GM12872 (cell line): ENCODE measurements around the gene SESN3.

ENCODE experiments used
- TF ChIP-seq, protein P1 (sequence below): IDR thresholded peaks from 3 replicates; pipeline ENCODE4 v1.5.1; 2011; ENCODE audit warnings: low read depth, mild to moderate bottlenecking, low read length, moderate library complexity; ENCODE audit not compliant: insufficient read depth

The SESN3 gene

DNA sequence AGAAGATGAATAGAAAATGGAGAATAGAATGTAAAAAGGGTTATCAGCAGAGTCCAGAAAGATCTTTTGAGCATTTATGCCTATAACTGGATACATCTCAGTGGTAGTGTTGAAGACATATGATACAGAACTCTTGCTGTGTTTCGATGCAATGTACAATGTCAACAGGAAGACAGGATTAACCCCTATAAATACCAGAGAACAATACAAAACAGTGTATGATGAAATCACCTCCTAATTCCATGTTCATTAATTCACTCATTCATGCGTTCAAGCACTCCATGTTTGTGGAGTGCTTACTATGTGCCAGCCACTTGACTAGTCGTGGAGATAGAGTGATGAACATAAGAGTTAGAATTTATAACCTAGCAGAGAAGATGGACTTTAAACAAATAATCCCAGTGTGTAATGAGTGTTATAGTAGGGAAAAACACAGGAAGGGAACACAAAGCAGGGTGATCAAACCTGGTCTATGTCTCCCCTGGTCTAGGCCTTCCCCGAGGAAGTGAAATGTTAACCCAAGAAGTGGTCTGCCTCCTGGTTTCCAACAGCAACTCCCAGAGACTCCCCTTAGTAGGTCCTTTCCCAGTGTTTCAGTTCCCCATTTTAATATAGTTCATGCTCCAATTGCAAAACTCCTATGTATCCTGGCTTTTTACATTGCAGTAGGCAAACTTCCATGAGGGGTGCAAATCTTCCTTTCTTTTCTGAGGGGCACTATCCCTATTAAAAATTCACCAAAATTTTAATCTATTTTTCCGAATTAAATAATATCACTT lies 9.1 kb upstream of the SESN3 start:
- TF ChIP-seq, protein P1, sequence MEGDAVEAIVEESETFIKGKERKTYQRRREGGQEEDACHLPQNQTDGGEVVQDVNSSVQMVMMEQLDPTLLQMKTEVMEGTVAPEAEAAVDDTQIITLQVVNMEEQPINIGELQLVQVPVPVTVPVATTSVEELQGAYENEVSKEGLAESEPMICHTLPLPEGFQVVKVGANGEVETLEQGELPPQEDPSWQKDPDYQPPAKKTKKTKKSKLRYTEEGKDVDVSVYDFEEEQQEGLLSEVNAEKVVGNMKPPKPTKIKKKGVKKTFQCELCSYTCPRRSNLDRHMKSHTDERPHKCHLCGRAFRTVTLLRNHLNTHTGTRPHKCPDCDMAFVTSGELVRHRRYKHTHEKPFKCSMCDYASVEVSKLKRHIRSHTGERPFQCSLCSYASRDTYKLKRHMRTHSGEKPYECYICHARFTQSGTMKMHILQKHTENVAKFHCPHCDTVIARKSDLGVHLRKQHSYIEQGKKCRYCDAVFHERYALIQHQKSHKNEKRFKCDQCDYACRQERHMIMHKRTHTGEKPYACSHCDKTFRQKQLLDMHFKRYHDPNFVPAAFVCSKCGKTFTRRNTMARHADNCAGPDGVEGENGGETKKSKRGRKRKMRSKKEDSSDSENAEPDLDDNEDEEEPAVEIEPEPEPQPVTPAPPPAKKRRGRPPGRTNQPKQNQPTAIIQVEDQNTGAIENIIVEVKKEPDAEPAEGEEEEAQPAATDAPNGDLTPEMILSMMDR = no peak

DNA sequence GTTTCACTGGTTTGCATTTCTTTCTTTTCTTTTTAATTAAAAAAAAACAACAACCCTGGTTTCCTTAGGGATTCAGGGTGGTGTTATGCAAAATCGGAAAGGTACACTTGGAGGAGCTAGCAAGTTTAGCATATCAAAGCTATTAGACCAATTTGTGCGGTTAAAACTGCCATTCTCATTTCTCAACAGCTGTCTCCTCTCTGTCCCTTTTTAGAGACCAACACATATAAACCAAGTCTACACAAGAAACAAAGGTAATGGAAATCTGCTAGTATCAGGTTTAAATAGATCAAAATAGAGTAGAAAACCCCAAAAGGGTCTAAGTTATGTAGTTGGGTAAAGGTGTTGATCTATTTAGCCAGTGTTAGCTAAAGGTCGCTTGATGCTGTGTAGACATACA lies 1.7 kb upstream of the SESN3 start:
- TF ChIP-seq, protein P1 = no peak

DNA sequence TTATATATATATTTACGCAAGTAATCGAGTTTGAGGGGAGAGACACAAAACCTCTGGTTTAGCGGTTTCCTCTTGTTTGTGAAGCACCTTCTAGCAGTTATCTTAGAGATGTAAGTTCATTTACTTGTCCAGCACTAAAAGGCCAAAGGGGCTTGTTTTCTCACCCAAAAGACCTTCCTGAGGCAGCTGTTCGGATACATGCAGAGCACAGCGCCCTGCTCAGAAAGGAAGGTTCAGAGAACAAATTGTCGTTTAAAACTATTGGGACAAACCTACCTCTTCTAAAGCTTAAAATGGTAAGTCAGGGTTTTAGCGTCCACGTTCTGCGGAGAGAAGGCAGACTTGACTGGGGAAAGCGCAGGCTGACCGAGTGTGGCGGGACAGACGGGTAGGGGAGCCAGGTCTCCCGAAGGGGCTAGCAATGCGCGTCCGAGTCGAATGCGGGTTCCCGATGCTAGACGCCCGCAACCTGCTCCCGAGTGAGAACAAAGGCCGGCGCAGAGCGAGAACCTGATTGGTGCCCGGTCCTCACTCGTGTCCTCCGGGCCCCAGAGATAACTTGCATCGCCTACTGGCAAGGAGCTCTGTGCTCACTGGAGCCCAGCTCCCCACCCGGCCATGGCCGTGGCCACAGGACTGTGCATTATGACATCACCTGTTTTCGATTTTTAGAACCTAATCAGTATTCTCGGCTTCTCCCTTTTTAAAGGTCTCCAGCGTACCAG lies 1.0 kb upstream of the SESN3 start:
- TF ChIP-seq, protein P1 = no peak

DNA sequence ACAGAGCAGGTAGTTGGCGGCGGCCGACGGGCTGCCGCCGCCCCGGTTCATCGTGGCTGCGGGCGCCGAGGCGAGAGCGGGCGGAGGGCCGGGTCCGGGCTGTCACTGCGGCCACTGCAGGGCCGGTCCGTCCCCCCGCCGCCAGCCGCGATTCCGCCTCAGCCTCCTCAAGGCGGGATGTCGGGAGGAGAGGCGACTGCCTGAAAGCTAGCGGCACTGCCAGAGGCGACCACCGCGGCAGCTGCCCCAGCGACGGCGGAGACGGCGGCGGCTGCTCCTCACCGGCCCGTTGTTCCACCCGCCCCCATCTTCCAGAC lies 234 bp downstream of the SESN3 start:
- TF ChIP-seq, protein P1 = no peak

DNA sequence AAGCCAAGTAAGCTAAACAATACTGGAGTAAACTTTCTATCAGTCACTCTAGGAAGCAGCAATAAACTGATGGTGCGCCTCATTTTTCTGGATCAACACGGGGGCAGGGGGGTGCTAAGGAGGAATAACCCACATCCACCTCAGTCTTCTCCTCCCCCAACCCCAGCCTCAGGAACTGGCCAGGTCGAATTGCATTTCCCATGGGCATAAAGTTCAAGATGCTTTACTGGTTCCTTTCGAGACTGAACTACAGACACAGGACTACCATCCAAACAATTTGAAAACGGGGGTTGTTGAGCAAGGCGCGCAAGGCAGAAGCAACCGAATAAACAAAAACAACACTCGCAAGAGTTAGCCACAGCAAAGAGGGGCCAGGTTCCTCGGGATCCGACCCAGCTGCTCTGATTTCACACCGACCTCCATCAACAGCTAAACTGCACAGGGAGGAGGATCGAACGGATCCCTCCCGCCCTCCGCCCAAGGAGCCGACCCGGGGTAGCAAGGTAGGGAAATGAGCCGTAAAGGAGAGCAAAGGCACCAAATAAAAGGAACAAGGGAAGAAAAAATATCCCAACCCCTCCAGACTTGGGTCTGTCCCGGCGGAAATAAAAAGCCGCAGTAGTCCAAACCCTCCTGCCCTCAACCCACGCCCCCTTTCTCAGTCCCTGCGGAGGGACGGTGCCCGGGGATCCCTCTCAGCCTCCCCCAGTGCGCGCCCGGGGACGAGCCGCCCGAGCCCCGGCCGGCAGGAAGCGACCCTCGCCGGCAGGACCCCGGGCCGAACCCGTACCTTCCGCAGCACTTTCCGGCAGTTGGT lies 801 bp downstream of the SESN3 start:
- TF ChIP-seq, protein P1 = no peak

DNA sequence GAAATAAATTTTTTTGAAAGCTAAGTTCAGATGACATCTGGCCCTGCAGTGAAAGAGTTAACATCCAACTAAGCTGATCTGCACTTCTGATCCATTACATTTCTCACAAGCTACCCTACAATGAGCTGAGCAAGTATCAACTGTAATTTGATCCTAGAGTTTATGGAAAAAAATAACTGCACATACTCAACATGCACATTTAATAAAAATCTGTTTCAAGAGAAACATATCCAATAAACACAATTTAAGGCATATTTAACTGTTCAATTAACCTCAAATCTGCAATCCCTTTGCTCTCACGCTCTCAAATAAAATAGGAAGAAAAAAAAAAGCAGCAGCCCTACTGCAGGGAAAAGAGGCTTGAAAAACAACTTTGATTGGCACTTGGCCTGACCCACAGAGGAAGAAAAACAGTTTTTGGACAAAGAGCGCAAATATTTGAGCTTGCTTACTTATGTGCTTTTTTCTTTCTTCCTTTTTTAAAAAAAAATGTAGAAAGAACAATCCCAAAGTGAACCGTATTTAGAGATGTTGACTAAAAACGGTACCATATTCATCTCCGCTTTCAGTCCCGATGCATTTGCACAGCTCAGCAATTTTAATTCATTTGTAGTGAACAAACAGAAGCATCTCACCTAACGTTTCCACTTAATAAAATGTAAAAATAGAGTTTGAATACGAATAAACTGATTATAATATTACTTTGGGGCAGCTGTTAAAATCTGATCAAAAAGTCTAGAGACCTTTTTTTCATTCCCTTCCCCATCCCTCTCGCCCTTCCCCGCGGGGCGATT lies 1.6 kb downstream of the SESN3 start:
- TF ChIP-seq, protein P1 = no peak
